Activated T-cell treated with anti-CD3 and anti-CD28 coated beads for 1 hour (primary cell): Measurements from ENCODE around the gene GDF10.

Source experiments
- DNase-seq: peaks from one replicate; pipeline ENCODE4 v3.0.0-alpha.2; 2020; ENCODE audit warnings: low read depth

The GDF10 gene

DNA sequence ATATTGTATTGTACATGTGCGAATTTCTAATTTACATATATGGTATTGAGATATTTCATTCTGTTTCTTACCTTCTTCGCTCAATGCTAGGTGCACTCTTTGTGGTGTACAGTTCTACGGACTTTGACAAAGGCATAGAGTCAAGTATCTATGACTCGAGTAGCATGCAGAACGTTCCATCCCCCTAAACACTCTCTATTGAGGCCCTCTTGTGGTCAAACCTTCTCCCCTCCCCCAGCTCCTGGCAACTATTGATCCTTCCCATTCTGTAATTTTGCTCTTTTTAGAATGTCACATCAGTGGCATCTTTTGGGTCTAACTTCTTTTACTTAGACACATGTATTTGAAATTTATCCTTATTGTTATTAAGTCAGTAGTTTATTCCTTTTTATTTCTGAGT, 30.7 kb upstream of the GDF10 start:
- DNase-seq: no peak

DNA sequence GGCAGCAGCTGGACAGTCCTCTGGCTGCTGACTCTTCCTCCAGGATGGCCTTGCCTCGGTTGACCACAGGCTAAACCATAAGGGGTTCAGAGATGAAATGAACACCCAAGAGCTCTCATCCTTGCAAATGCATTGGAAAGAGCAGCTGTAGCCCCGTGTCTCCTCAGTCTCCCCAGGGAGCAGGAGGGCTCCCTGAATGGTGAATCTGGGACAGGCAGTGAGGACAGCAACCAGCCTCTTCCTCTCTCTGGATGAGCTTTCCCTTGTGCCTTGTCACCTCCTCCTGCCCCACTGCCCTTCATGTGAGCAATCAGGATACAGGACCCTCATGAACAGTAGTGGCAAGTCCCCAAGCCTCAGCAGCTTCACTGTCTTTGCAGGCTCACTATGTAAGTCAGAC, 23.9 kb upstream of the GDF10 start:
- no peak for DNase-seq

DNA sequence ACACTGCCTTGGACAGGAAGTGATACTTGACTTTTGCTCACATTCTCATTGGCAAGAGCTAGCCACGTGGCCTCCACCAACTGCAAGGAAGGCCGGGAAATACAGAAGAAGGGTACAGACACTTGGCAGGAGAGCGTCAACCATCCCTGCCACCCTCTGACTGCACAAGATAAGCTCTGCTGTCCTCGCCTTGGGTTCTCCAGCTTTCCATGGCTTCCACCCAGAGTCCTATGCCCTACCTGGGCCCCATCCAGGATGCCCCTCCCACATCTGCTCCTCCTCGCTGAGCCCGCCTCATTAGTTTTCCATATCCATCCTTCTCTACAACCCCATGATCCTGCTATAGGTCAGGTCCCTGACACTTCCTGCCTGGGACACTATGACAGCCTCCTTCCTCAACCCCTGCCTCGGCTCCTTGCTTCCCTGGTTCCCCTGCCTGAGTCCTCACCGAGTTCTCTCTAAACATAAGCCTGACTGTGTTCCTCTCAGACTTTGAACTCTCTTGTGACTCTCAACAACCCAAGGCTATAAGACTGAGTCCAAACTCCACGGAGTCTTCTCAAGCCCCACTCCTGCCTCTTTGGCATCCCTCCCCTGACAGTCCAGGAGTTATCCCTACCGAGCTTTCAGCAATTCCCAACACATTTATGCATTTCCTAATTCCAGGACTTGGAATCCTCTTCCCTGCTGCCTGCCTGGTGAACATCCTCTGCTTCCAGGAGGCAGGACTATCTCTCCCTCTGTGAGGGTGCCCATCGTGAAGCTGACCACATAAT, 23.2 kb upstream of the GDF10 start:
- no peak for DNase-seq

DNA sequence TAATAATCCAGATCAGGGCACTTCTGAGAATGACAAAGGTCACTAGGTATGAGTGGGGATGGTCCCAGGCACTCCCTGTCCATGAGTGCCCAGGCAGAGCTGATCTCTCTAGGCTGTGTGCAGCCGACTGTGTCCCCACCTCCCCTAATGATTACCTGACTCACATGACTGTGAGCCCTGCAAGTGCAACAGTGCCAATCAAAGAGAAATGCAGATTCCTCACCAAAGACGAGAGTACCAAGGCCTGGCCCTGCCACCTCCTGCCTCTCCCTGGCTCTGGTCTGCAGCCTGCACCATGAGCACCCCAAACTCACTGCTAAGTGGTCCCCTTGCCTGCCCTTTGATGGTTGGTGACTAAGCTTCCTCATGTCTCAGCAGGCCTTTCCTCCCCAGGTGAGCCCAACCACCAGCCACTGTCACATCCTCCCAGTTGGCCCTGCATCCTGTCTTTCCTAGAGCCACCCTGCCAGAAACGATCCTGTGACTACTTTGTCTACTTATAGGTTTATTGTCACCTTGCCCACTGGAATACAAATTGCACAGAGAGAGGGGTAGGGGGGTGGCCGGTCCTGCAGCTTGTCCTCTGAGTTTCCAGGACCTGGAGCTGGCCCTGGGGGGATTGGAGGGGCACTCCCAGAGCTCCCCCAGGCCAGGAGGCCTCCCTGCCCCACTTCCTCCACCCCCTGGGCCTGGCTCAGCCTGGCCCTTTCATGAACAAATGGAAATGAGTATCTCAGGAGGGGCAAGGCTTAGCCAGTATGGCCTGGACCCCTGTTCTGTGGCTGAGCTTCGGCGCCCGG, 22.4 kb upstream of the GDF10 start:
- peak; percentile 29 for DNase-seq

DNA sequence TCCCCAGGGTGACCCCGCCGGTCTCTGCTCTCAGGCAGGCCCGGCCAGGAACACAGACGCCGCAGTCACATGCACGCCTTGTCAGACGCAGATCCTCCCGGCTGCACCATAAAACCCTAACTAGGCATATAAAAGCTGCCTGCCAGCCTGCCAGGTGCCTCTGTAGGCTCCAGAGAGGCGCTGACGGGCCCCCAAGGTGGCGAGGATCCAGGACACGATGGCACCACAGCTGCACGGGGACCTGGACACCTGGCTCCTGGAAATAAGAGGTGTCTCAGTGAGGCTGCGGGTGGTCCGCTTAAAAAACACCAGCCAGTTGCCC, 21.9 kb upstream of the GDF10 start:
- no peak for DNase-seq

- DNase-seq: no peak
Measured at GRCh38 chr10:47278720-47279119, 21.3 kb upstream of the GDF10 start.

DNA sequence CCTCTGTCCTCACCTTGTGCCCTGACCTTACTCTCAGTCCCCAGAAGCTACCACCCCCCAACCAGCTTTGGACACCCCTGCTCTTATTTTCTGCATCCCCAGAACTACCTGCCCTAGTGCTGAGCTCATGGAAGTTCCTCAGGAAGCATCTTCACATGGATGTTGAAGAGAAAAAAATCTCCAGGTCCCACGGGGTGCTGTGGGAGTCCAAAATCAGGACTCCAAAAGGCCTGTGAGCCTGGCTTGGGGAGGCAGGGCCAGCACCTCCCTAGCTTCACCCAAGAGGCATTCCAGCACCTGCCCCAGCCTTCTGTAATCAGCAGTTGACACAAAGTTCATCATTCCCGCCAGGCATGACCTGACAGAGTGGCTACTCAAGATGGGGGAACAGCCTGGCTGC, 20.7 kb upstream of the GDF10 start:
- no peak for DNase-seq

GRCh38 chr10:47282005-47282656, 17.9 kb upstream of the GDF10 start:
- no peak for DNase-seq

DNA sequence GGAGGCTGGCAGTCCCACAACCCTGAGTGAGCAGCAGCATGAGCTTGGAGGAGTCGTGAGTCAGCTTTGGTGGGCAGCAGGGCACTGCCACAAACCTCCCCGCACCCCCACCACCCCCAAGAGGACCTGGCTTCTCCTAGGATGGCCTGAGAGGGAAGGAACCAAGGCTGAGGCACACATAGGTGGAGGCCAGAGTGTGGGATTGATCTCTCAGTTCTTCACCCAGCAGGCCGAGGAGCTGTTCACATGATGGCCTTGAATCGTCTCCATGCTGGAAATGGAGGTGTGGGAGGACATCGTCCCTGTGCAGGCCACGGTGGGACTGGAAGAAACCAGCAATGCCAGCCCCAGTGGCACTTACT, 17.4 kb upstream of the GDF10 start:
- no peak for DNase-seq

- DNase-seq: no peak
Measured at GRCh38 chr10:47283101-47283630, 16.8 kb upstream of the GDF10 start.

DNA sequence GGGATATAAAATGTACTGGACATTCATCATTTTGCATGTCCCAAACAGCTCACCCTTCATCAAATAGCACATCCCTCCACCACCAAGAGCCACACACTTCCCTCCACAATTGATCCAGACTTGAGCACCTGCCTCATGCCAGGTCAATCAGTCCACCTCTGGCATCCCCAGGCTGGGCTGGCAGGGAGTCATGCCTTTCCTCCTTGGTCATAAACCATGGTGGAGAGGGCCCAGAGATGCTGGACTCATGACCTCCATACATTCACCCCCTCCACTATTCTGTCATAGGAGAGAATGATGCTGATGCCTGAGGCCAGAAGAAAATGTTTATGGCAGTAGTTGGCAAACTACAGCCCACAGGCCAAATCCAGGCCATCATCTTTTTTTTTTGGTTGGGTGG, 16.1 kb upstream of the GDF10 start:
- no peak for DNase-seq

- no peak for DNase-seq
Measured at GRCh38 chr10:47285381-47286115, 14.4 kb upstream of the GDF10 start.

DNA sequence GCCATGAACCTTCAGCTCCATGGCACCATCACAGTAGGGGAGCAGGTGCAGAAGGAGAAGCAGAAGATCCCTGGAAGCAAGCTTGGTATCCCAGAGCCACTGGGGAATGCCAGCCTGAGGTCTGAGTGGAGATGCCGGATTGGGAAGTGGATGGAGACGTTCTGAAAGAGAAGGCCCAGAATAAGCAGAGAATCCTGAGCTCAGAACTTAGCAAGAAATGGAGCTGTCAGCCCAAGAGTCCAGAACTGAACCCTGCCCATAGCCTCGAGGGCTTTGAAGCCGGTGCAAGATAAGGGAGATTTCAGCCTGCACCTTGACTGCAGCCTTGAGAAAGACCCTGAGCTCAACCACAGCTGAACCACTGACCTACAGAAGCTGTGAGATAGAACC, 13.9 kb upstream of the GDF10 start:
- no peak for DNase-seq

GRCh38 chr10:47286591-47287315, 13.2 kb upstream of the GDF10 start:
- no peak for DNase-seq

DNA sequence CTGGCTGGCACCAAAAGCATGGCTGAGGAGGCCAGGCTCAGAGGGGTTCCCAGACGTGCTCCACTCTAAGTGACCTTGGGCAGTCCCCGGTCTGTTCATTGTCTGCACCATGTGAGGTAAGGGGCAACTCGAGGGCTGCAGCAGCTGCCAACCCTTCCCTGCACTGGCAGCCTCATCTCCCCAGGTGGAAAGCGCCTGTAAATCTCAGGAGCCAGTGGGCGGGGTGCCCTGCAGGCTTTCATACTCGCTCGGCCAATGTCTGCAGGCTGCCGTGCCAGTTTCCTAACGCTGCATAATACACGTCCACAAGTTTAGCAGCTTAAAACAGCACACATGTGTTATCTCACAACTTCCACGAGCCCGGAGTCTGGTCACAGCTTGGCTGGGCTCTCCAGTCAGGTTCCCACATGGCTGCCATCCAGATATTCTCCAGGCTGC, 12.6 kb upstream of the GDF10 start:
- DNase-seq: no peak

- DNase-seq: no peak
Measured at GRCh38 chr10:47287805-47288204, 12.2 kb upstream of the GDF10 start.

- no peak for DNase-seq
Measured at GRCh38 chr10:47288236-47288635, 11.8 kb upstream of the GDF10 start.

GRCh38 chr10:47288916-47289495, 11.0 kb upstream of the GDF10 start:
- no peak for DNase-seq

DNA sequence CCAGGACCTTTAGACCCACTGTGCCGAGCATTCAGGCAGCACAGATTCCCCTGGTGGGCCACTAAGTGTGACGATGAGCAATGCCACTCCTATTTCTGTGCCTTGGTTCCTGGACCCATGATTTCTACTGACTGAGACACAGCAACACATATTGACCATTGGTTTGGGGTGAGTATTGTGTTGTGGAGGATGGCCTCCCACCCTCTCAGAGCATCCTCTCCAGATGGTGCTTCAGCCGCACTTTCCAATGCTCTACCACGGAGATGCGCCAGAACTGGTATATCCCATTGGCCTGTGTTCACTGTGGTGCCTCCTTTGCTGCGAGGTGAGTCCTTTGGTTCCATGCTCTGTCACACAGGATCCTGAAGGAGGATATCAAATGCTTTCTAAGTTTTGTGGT, 10.1 kb upstream of the GDF10 start:
- DNase-seq: no peak

- no peak for DNase-seq
Measured at GRCh38 chr10:47290338-47290737, 9.7 kb upstream of the GDF10 start.

GRCh38 chr10:47291682-47292081, 8.3 kb upstream of the GDF10 start:
- no peak for DNase-seq
